GM23338 (cell line): ENCODE measurements around the gene CRKL. TPM values are rescaled to one million over a fixed set of nuclear protein-coding genes. Genes with fewer than 3 reads are reported as not detected.

Source experiments
- ATAC-seq: fragments of 200-7000 bp; cut with Tn5 transposase; 3 replicates; pipeline ENCODE4 v1.9.1; 2020
- DNase-seq: peaks from one replicate; pipeline ENCODE4 v3.0.0-alpha.2; 2015; ENCODE audit warnings: low spot score
- H2AFZ ChIP-seq: fragments of 200-600 bp; sonication (generic); 2 replicates; pipeline ENCODE4 v1.8.0; 2016; ENCODE audit warnings: antibody characterized with exemption, mild to moderate bottlenecking, moderate library complexity
- H3F3A ChIP-seq: fragments of 200-600 bp; sonication (generic); replicated peaks from 2 replicates; pipeline ENCODE4 v1.8.0; 2017; ENCODE audit warnings: antibody characterized with exemption, mixed run types, low read depth
- H3K27ac ChIP-seq: fragments of 200-600 bp; sonication (generic); 2 replicates; pipeline ENCODE4 v1.6.1; 2016; ENCODE audit warnings: low read depth
- H3K27me3 ChIP-seq: fragments of 200-600 bp; sonication (generic); 2 replicates; pipeline ENCODE4 v1.8.0; 2016; ENCODE audit warnings: mild to moderate bottlenecking, mixed run types, moderate library complexity; ENCODE audit not compliant: insufficient read depth
- H3K36me3 ChIP-seq: fragments of 200-600 bp; sonication (generic); 2 replicates; pipeline ENCODE4 v1.8.0; 2016; ENCODE audit warnings: mild to moderate bottlenecking; ENCODE audit not compliant: insufficient read depth
- H3K4me1 ChIP-seq: fragments of 200-600 bp; sonication (generic); 2 replicates; pipeline ENCODE4 v1.8.0; 2016; ENCODE audit warnings: mild to moderate bottlenecking, moderate library complexity; ENCODE audit not compliant: insufficient read depth
- H3K4me2 ChIP-seq: fragments of 200-600 bp; sonication (generic); 2 replicates; pipeline ENCODE4 v1.7.1; 2017; ENCODE audit warnings: mixed run types
- H3K4me3 ChIP-seq: fragments of 200-600 bp; sonication (generic); 2 replicates; pipeline ENCODE4 v1.6.1; 2016; ENCODE audit warnings: mixed run types
- H3K79me2 ChIP-seq: fragments of 200-600 bp; sonication (generic); replicated peaks from 2 replicates; pipeline ENCODE4 v1.8.0; 2017; ENCODE audit warnings: mild to moderate bottlenecking; ENCODE audit not compliant: insufficient read depth
- H3K9me2 ChIP-seq: fragments of 200-600 bp; sonication (generic); 2 replicates; pipeline ENCODE4 v1.8.0; 2017; ENCODE audit not compliant: insufficient read depth
- H4K20me1 ChIP-seq: fragments of 200-600 bp; sonication (generic); replicated peaks from 2 replicates; pipeline ENCODE4 v1.8.0; 2017; ENCODE audit warnings: mild to moderate bottlenecking; ENCODE audit not compliant: insufficient read depth
- H3K27ac Mint-ChIP-seq: 2 replicates; pipeline ENCODE4 v1.8.0; 2020; ENCODE audit warnings: inconsistent platforms, mild to moderate bottlenecking, moderate library complexity, mixed read lengths
- H3K27me3 Mint-ChIP-seq: 3 replicates; pipeline ENCODE4 v1.8.0; 2022; ENCODE audit warnings: low read depth, mild to moderate bottlenecking, moderate library complexity, mixed read lengths, inconsistent platforms; ENCODE audit not compliant: insufficient read depth, poor library complexity
- H3K36me3 Mint-ChIP-seq: 3 replicates; pipeline ENCODE4 v1.8.0; 2021; ENCODE audit warnings: low read depth, mild to moderate bottlenecking, inconsistent platforms, moderate library complexity, mixed read lengths
- H3K4me1 Mint-ChIP-seq: 3 replicates; pipeline ENCODE4 v1.8.0; 2020; ENCODE audit warnings: mild to moderate bottlenecking, inconsistent platforms, mixed read lengths
- H3K4me3 Mint-ChIP-seq: 3 replicates; pipeline ENCODE4 v1.8.0; 2021; ENCODE audit warnings: moderate library complexity, mild to moderate bottlenecking, inconsistent platforms, mixed read lengths
- H3K9me3 Mint-ChIP-seq: 3 replicates; pipeline ENCODE4 v1.8.0; 2020; ENCODE audit warnings: moderate library complexity, mild to moderate bottlenecking, inconsistent platforms, mixed read lengths
- CREB1 ChIP-seq: fragments of 250-450 bp; sonication (Bioruptor Pico); IDR thresholded peaks from 2 replicates; pipeline ENCODE4 v1.5.0; 2020; ENCODE audit warnings: low read depth, mild to moderate bottlenecking, moderate library complexity
- EZH2 ChIP-seq: fragments of 200-600 bp; sonication (generic); IDR thresholded peaks from one replicate; pipeline ENCODE4 v1.8.0; 2017; ENCODE audit warnings: antibody characterized with exemption, mild to moderate bottlenecking, low read depth; ENCODE audit not compliant: unreplicated experiment
- EZH2phosphoT487 ChIP-seq: fragments of 200-600 bp; sonication (generic); IDR thresholded peaks from one replicate; pipeline ENCODE4 v1.8.1; 2018; ENCODE audit warnings: antibody characterized with exemption; ENCODE audit not compliant: unreplicated experiment
- JUNB ChIP-seq: IDR thresholded peaks from one replicate; pipeline ENCODE4 v1.6.1; 2016; ENCODE audit warnings: antibody characterized with exemption; ENCODE audit not compliant: unreplicated experiment
- NANOG ChIP-seq: IDR thresholded peaks from 2 replicates; pipeline ENCODE4 v1.6.1; 2016; ENCODE audit warnings: antibody characterized with exemption, borderline replicate concordance
- POLR2AphosphoS5 ChIP-seq: IDR thresholded peaks from 2 replicates; pipeline ENCODE4 v1.6.1; 2016; ENCODE audit warnings: antibody characterized with exemption, low read depth
- STAT1 ChIP-seq: IDR thresholded peaks from one replicate; pipeline ENCODE4 v1.6.1; 2016; ENCODE audit warnings: antibody characterized with exemption; ENCODE audit not compliant: unreplicated experiment
- ZNF114 ChIP-seq: fragments of 250-450 bp; sonication (Bioruptor Pico); IDR thresholded peaks from 2 replicates; pipeline ENCODE4 v1.5.0; 2020; ENCODE audit warnings: mild to moderate bottlenecking, moderate library complexity
- ZNF331 ChIP-seq: fragments of 250-450 bp; sonication (Bioruptor Pico); IDR thresholded peaks from 2 replicates; pipeline ENCODE4 v1.5.0; 2020; ENCODE audit warnings: low read depth, mild to moderate bottlenecking, moderate library complexity
- polyA plus RNA-seq: library from polyadenylated mRNA; unstranded; fragments of >200 nt; fragmentation: Nextera tagmentation; extraction: Ambion mirVana; gene quantifications from 2 replicates; pipeline ENCODE4 v1.2.1, GENCODE V29; 2016
- total RNA-seq: library from RNA; depleted of rRNA; stranded (reverse); fragments of >200 nt; shearing (Covaris generic); gene quantifications from 2 replicates; pipeline ENCODE4 v1.2.3, GENCODE V29; 2014
- TF ChIP-seq, protein P1 (sequence below), 2 experiments: fragments of 200-600 bp in 1 of 2; sonication (generic) in 1 of 2; conservative IDR thresholded peaks; 2 replicates each; pipeline versions ENCODE4 v1.5.1 to v1.6.1; 2016 to 2017; ENCODE audit warnings: antibody characterized with exemption in 2 of 2, low read depth in 2 of 2, mild to moderate bottlenecking in 2 of 2, moderate library complexity in 1 of 2
- TF ChIP-seq, protein P2 (sequence below): IDR thresholded peaks from one replicate; pipeline ENCODE4 v1.6.1; 2018; ENCODE audit warnings: antibody characterized with exemption; ENCODE audit not compliant: unreplicated experiment
- TF ChIP-seq, protein P3 (sequence below): fragments of 250-450 bp; sonication (Bioruptor Pico); IDR thresholded peaks from 2 replicates; pipeline ENCODE4 v1.5.0; 2020; ENCODE audit warnings: mild to moderate bottlenecking, moderate library complexity
- TF ChIP-seq, protein P4 (sequence below): IDR thresholded peaks from 2 replicates; pipeline ENCODE4 v1.6.1; 2016; ENCODE audit warnings: antibody characterized with exemption

CRKL gene
- total and polyA plus RNA-seq, 2 experiments from 2014 or later: 39.5 to 104 TPM

DNA sequence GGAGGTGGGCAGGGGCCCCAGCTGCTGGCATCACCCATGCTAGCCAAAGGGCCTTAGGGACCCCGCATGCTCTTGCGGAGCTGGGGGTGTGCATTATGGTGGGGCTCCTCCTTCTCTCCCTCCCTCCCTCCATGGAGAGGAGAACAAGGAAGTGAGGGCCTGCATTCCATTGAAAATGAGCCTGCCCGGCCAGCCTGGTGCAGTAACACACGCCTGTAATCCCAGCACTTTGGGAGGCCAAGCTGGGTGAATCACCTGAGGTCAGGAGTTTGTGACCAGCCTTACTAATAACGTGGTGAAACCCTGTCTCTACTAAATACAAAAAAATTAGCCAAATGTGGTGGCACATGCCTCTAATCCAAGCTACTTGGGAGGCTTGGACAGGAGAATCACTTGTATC is 36.0 kb upstream of the CRKL start:
- Histone ChIP-seq H3K79me2 (no peaks in the 10 kb centered on the region), H3K4me2 (no peak overlapping the region), H3K27me3 (no peaks in the 10 kb centered on the region), H2AFZ (no peak overlapping the region), H3K9me2 (no peaks in the 10 kb centered on the region), H4K20me1 (no peaks in the 10 kb centered on the region), H3F3A (no peaks in the 10 kb centered on the region), H3K4me1 (no peaks in the 10 kb centered on the region), H3K27ac (no peak overlapping the region), H3K36me3 (no peaks in the 10 kb centered on the region; the same call in 1 of the 2 replicates), H3K4me3 (no peak overlapping the region)
- Mint-ChIP-seq H3K36me3 (peaks cover 6% of the 10 kb centered on the region; the same call in 1 of the 3 replicates), H3K27ac (no peak overlapping the region), H3K4me1 (no peaks in the 10 kb centered on the region), H3K9me3 (no peaks in the 10 kb centered on the region), H3K27me3 (peaks cover 5% of the 10 kb centered on the region), H3K4me3 (no peak overlapping the region)
- no peak for ATAC-seq
- no peak for TF ChIP-seq STAT1
- TF ChIP-seq, protein P1, sequence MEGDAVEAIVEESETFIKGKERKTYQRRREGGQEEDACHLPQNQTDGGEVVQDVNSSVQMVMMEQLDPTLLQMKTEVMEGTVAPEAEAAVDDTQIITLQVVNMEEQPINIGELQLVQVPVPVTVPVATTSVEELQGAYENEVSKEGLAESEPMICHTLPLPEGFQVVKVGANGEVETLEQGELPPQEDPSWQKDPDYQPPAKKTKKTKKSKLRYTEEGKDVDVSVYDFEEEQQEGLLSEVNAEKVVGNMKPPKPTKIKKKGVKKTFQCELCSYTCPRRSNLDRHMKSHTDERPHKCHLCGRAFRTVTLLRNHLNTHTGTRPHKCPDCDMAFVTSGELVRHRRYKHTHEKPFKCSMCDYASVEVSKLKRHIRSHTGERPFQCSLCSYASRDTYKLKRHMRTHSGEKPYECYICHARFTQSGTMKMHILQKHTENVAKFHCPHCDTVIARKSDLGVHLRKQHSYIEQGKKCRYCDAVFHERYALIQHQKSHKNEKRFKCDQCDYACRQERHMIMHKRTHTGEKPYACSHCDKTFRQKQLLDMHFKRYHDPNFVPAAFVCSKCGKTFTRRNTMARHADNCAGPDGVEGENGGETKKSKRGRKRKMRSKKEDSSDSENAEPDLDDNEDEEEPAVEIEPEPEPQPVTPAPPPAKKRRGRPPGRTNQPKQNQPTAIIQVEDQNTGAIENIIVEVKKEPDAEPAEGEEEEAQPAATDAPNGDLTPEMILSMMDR (conservative IDR thresholded peaks at IDR 0.05; ENCODE audit: low read depth in 2 of 2): no peak
- TF ChIP-seq ZNF114 (CRISPR knock-in tag): no peak
- TF ChIP-seq, protein P2, sequence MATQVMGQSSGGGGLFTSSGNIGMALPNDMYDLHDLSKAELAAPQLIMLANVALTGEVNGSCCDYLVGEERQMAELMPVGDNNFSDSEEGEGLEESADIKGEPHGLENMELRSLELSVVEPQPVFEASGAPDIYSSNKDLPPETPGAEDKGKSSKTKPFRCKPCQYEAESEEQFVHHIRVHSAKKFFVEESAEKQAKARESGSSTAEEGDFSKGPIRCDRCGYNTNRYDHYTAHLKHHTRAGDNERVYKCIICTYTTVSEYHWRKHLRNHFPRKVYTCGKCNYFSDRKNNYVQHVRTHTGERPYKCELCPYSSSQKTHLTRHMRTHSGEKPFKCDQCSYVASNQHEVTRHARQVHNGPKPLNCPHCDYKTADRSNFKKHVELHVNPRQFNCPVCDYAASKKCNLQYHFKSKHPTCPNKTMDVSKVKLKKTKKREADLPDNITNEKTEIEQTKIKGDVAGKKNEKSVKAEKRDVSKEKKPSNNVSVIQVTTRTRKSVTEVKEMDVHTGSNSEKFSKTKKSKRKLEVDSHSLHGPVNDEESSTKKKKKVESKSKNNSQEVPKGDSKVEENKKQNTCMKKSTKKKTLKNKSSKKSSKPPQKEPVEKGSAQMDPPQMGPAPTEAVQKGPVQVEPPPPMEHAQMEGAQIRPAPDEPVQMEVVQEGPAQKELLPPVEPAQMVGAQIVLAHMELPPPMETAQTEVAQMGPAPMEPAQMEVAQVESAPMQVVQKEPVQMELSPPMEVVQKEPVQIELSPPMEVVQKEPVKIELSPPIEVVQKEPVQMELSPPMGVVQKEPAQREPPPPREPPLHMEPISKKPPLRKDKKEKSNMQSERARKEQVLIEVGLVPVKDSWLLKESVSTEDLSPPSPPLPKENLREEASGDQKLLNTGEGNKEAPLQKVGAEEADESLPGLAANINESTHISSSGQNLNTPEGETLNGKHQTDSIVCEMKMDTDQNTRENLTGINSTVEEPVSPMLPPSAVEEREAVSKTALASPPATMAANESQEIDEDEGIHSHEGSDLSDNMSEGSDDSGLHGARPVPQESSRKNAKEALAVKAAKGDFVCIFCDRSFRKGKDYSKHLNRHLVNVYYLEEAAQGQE: no peak
- TF ChIP-seq, protein P3, sequence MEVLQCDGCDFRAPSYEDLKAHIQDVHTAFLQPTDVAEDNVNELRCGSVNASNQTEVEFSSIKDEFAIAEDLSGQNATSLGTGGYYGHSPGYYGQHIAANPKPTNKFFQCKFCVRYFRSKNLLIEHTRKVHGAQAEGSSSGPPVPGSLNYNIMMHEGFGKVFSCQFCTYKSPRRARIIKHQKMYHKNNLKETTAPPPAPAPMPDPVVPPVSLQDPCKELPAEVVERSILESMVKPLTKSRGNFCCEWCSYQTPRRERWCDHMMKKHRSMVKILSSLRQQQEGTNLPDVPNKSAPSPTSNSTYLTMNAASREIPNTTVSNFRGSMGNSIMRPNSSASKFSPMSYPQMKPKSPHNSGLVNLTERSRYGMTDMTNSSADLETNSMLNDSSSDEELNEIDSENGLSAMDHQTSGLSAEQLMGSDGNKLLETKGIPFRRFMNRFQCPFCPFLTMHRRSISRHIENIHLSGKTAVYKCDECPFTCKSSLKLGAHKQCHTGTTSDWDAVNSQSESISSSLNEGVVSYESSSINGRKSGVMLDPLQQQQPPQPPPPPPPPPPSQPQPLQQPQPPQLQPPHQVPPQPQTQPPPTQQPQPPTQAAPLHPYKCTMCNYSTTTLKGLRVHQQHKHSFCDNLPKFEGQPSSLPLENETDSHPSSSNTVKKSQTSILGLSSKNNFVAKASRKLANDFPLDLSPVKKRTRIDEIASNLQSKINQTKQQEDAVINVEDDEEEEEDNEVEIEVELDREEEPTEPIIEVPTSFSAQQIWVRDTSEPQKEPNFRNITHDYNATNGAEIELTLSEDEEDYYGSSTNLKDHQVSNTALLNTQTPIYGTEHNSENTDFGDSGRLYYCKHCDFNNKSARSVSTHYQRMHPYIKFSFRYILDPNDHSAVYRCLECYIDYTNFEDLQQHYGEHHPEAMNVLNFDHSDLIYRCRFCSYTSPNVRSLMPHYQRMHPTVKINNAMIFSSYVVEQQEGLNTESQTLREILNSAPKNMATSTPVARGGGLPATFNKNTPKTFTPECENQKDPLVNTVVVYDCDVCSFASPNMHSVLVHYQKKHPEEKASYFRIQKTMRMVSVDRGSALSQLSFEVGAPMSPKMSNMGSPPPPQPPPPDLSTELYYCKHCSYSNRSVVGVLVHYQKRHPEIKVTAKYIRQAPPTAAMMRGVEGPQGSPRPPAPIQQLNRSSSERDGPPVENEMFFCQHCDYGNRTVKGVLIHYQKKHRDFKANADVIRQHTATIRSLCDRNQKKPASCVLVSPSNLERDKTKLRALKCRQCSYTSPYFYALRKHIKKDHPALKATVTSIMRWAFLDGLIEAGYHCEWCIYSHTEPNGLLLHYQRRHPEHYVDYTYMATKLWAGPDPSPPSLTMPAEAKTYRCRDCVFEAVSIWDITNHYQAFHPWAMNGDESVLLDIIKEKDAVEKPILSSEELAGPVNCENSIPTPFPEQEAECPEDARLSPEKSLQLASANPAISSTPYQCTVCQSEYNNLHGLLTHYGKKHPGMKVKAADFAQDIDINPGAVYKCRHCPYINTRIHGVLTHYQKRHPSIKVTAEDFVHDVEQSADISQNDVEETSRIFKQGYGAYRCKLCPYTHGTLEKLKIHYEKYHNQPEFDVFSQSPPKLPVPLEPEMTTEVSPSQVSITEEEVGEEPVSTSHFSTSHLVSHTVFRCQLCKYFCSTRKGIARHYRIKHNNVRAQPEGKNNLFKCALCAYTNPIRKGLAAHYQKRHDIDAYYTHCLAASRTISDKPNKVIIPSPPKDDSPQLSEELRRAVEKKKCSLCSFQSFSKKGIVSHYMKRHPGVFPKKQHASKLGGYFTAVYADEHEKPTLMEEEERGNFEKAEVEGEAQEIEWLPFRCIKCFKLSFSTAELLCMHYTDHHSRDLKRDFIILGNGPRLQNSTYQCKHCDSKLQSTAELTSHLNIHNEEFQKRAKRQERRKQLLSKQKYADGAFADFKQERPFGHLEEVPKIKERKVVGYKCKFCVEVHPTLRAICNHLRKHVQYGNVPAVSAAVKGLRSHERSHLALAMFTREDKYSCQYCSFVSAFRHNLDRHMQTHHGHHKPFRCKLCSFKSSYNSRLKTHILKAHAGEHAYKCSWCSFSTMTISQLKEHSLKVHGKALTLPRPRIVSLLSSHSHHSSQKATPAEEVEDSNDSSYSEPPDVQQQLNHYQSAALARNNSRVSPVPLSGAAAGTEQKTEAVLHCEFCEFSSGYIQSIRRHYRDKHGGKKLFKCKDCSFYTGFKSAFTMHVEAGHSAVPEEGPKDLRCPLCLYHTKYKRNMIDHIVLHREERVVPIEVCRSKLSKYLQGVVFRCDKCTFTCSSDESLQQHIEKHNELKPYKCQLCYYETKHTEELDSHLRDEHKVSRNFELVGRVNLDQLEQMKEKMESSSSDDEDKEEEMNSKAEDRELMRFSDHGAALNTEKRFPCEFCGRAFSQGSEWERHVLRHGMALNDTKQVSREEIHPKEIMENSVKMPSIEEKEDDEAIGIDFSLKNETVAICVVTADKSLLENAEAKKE (CRISPR knock-in tag): no peak
- TF ChIP-seq, protein P4, sequence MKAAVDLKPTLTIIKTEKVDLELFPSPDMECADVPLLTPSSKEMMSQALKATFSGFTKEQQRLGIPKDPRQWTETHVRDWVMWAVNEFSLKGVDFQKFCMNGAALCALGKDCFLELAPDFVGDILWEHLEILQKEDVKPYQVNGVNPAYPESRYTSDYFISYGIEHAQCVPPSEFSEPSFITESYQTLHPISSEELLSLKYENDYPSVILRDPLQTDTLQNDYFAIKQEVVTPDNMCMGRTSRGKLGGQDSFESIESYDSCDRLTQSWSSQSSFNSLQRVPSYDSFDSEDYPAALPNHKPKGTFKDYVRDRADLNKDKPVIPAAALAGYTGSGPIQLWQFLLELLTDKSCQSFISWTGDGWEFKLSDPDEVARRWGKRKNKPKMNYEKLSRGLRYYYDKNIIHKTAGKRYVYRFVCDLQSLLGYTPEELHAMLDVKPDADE: no peak
- no peak for TF ChIP-seq CREB1 (CRISPR knock-in tag)
- no peak for TF ChIP-seq JUNB
- no peak for TF ChIP-seq EZH2
- TF ChIP-seq POLR2AphosphoS5: no peak
- no peak for TF ChIP-seq NANOG
- TF ChIP-seq EZH2phosphoT487: no peak
- TF ChIP-seq ZNF331 (CRISPR knock-in tag): no peak
- DNase-seq: no peak
